H9 (cell line): ENCODE measurements around the gene GRIN2A. TPM values are rescaled to one million over a fixed set of nuclear protein-coding genes. Genes with fewer than 3 reads are reported as not detected.

Source experiments
- DNase-seq: peaks from one replicate; pipeline ENCODE4 v3.0.0-alpha.2; 2017
- H2AFZ ChIP-seq: one replicate; pipeline ENCODE4 v1.6.1; 2013; ENCODE audit warnings: mild to moderate bottlenecking, low read length, control low read depth, moderate library complexity
- H2AK5ac ChIP-seq: 2 replicates; pipeline ENCODE4 v1.6.1; 2013; ENCODE audit warnings: low read length, control low read depth, mixed read lengths; ENCODE audit not compliant: insufficient read length
- H2BK120ac ChIP-seq: one replicate; pipeline ENCODE4 v1.6.1; 2013; ENCODE audit warnings: low read depth, mild to moderate bottlenecking, low read length, control low read depth, inconsistent platforms; ENCODE audit not compliant: poor library complexity, severe bottlenecking
- H2BK12ac ChIP-seq: 2 replicates; pipeline ENCODE4 v1.6.1; 2013; ENCODE audit warnings: low read length, control low read depth, mixed read lengths, low read depth; ENCODE audit not compliant: insufficient read length
- H2BK15ac ChIP-seq: 2 replicates; pipeline ENCODE4 v1.6.1; 2013; ENCODE audit warnings: low read depth, low read length, control low read depth
- H2BK20ac ChIP-seq: one replicate; pipeline ENCODE4 v1.6.1; 2013; ENCODE audit warnings: low read depth, mild to moderate bottlenecking, low read length, control low read depth, inconsistent platforms; ENCODE audit not compliant: poor library complexity, severe bottlenecking
- H2BK5ac ChIP-seq: 2 replicates; pipeline ENCODE4 v1.6.1; 2013; ENCODE audit warnings: low read length, control low read depth, mixed read lengths; ENCODE audit not compliant: insufficient read length
- H3K14ac ChIP-seq: 2 replicates; pipeline ENCODE4 v1.6.1; 2013; ENCODE audit warnings: low read length, control low read depth; ENCODE audit not compliant: insufficient read depth
- H3K18ac ChIP-seq: 2 replicates; pipeline ENCODE4 v1.6.1; 2013; ENCODE audit warnings: low read depth, mild to moderate bottlenecking, mixed read lengths, low read length, control low read depth; ENCODE audit not compliant: insufficient read length
- H3K23ac ChIP-seq: 2 replicates; pipeline ENCODE4 v1.6.1; 2013; ENCODE audit warnings: low read length, control low read depth, mixed read lengths, low read depth; ENCODE audit not compliant: insufficient read length
- H3K23me2 ChIP-seq: 2 replicates; pipeline ENCODE4 v1.6.1; 2013; ENCODE audit warnings: low read depth, mild to moderate bottlenecking, mixed read lengths, low read length, control low read depth; ENCODE audit not compliant: insufficient read length, poor library complexity, severe bottlenecking
- H3K27ac ChIP-seq: 2 replicates; pipeline ENCODE4 v1.5.1; 2013; ENCODE audit warnings: low read length, control low read depth, mixed read lengths, low read depth; ENCODE audit not compliant: insufficient read length
- H3K27me3 ChIP-seq: 2 replicates; pipeline ENCODE4 v1.6.1; 2013; ENCODE audit warnings: low read length, control low read depth, inconsistent platforms; ENCODE audit not compliant: insufficient read depth
- H3K4ac ChIP-seq: 2 replicates; pipeline ENCODE4 v1.6.1; 2013; ENCODE audit warnings: low read depth, mild to moderate bottlenecking, control low read depth, inconsistent platforms, low read length, moderate library complexity
- H3K4me1 ChIP-seq: 2 replicates; pipeline ENCODE4 v1.6.1; 2013; ENCODE audit warnings: low read length, control low read depth, inconsistent platforms; ENCODE audit not compliant: insufficient read depth
- H3K4me2 ChIP-seq: 2 replicates; pipeline ENCODE4 v1.6.1; 2013; ENCODE audit warnings: low read length, control low read depth, mixed read lengths; ENCODE audit not compliant: insufficient read length, insufficient read depth
- H3K56ac ChIP-seq: 2 replicates; pipeline ENCODE4 v1.6.1; 2013; ENCODE audit warnings: low read depth, mild to moderate bottlenecking, mixed read lengths, low read length, control low read depth; ENCODE audit not compliant: insufficient read length
- H3K79me1 ChIP-seq: 2 replicates; pipeline ENCODE4 v1.6.1; 2013; ENCODE audit warnings: low read depth, mild to moderate bottlenecking, moderate library complexity, low read length, control low read depth, inconsistent platforms; ENCODE audit not compliant: insufficient read depth, poor library complexity, severe bottlenecking
- H3K79me2 ChIP-seq: 2 replicates; pipeline ENCODE4 v1.6.1; 2013; ENCODE audit warnings: low read length, control low read depth, inconsistent platforms; ENCODE audit not compliant: insufficient read depth
- H3K9ac ChIP-seq: 2 replicates; pipeline ENCODE4 v1.6.1; 2013; ENCODE audit warnings: low read length, control low read depth, mixed read lengths; ENCODE audit not compliant: insufficient read length; ENCODE audit errors: extremely low read depth
- H3K9me3 ChIP-seq: one replicate; pipeline ENCODE4 v1.6.1; 2013; ENCODE audit warnings: low read depth, low read length, inconsistent platforms; ENCODE audit not compliant: control insufficient read depth
- H3T11ph ChIP-seq: one replicate; pipeline ENCODE4 v1.6.1; 2013; ENCODE audit warnings: mild to moderate bottlenecking, low read length, control low read depth, inconsistent platforms
- H4K20me1 ChIP-seq: one replicate; pipeline ENCODE4 v1.6.1; 2013; ENCODE audit not compliant: control insufficient read depth, insufficient read length, insufficient read depth
- H4K5ac ChIP-seq: 2 replicates; pipeline ENCODE4 v1.6.1; 2013; ENCODE audit warnings: low read depth, mild to moderate bottlenecking, mixed read lengths, low read length, control low read depth; ENCODE audit not compliant: insufficient read length
- H4K8ac ChIP-seq: replicated peaks from 2 replicates; pipeline ENCODE4 v1.6.1; 2013; ENCODE audit warnings: low read length, control low read depth, mixed read lengths, low read depth; ENCODE audit not compliant: insufficient read length
- H4K91ac ChIP-seq: 2 replicates; pipeline ENCODE4 v1.6.1; 2013; ENCODE audit warnings: low read depth, mild to moderate bottlenecking, moderate library complexity, mixed read lengths, low read length, control low read depth; ENCODE audit not compliant: insufficient read length
- H3K27ac Mint-ChIP-seq, 3 experiments: 2 replicates in 2 of 3; 3 replicates in 1 of 3; pipeline ENCODE4 v1.8.0; 2020 to 2021; ENCODE audit warnings: mixed read lengths in 3 of 3, mild to moderate bottlenecking in 1 of 3, moderate library complexity in 1 of 3
- H3K27me3 Mint-ChIP-seq: 2 replicates; pipeline ENCODE4 v1.8.0; 2021; ENCODE audit warnings: low read depth, mild to moderate bottlenecking, moderate library complexity, mixed read lengths
- H3K36me3 Mint-ChIP-seq, 3 experiments: 2 replicates in 2 of 3; 3 replicates in 1 of 3; pipeline ENCODE4 v1.8.0; 2020 to 2021; ENCODE audit warnings: low read depth in 3 of 3, mixed read lengths in 3 of 3; ENCODE audit not compliant: insufficient read depth in 1 of 3
- H3K4me1 Mint-ChIP-seq, 2 experiments: 2 replicates each; pipeline ENCODE4 v1.8.0; 2020; ENCODE audit warnings: mixed read lengths in 2 of 2
- H3K4me3 Mint-ChIP-seq, 2 experiments: 2 replicates in 1 of 2; 3 replicates in 1 of 2; pipeline ENCODE4 v1.8.0; 2020 to 2021; ENCODE audit warnings: mild to moderate bottlenecking in 2 of 2, mixed read lengths in 2 of 2, moderate library complexity in 1 of 2
- H3K9me3 Mint-ChIP-seq, 2 experiments: 2 replicates in 1 of 2; 3 replicates in 1 of 2; pipeline ENCODE4 v1.8.0; 2020; ENCODE audit warnings: mild to moderate bottlenecking in 2 of 2, mixed read lengths in 2 of 2, moderate library complexity in 1 of 2
- CTCF ChIP-seq: fragments of 200-600 bp; sonication (generic); conservative IDR thresholded peaks from 3 replicates; pipeline ENCODE4 v1.8.0; 2021; ENCODE audit warnings: antibody characterized with exemption, mild to moderate bottlenecking
- WGBS: extraction: QIAGEN DNeasy Blood & Tissue Kit; methylation state at CpG from one replicate; pipeline ENCODE4 v1.1.7; 2013; ENCODE audit warnings: missing lambda C conversion rate, low lambda C conversion rate, mixed read lengths; ENCODE audit not compliant: insufficient read length; ENCODE audit errors: extremely low coverage; 5-methylcytosine and 5-hydroxymethylcytosine counted together
- total RNA-seq: library from RNA; stranded (reverse); gene quantifications from 2 replicates; pipeline ENCODE4 v1.2.1, GENCODE V29; 2021

Gene GRIN2A
- total RNA-seq, 1 experiment from 2014 or later, result 1.5 TPM

- Mint-ChIP-seq H3K27ac (peak overlapping the region in 1 of 3 experiments; percentile 66; a peak in 1 of 7 replicates), H3K4me1 (peaks cover 22 to 25% of the 10 kb centered on the region in 2 experiments), H3K9me3 (peaks cover 6 to 8% of the 10 kb centered on the region in 2 experiments; a peak in 4 of 5 replicates), H3K36me3 (peaks cover 0 to 12% (median 2%) of the 10 kb centered on the region in 3 experiments; a peak in 2 of 7 replicates), H3K4me3 (no peak overlapping the region), H3K27me3 (peaks cover 9% of the 10 kb centered on the region)
- Histone ChIP-seq H3K9ac (no peak overlapping the region), H4K91ac (no peak overlapping the region), H3K4me2 (no peak overlapping the region), H4K5ac (no peak overlapping the region), H3T11ph (no peak overlapping the region), H2BK120ac (no peak overlapping the region), H3K23ac (no peak overlapping the region), H3K79me1 (no peaks in the 10 kb centered on the region), H3K18ac (no peak overlapping the region), H2AFZ (no peak overlapping the region), H2BK12ac (no peak overlapping the region), H3K14ac (no peak overlapping the region), H3K4me1 (peaks cover 5% of the 10 kb centered on the region; the same call in 1 of the 2 replicates), H2BK5ac (no peak overlapping the region), H3K27me3 (no peaks in the 10 kb centered on the region), H3K4ac (no peak overlapping the region), H3K79me2 (no peaks in the 10 kb centered on the region), H4K20me1 (no peaks in the 10 kb centered on the region), H3K9me3 (no peaks in the 10 kb centered on the region), H3K27ac (no peak overlapping the region), H3K23me2 (no peaks in the 10 kb centered on the region), H4K8ac (no peak overlapping the region), H3K56ac (no peak overlapping the region), H2BK15ac (no peak overlapping the region), H2AK5ac (no peak overlapping the region), H2BK20ac (no peak overlapping the region)
- no CpG with 5 or more reads among the region's 6 CpGs for WGBS
- TF ChIP-seq CTCF, result no peak
- no peak for DNase-seq
Measured at GRCh38 chr16:10077861-10078260, 104.4 kb downstream of the GRIN2A start.
